ENCODE measurements around the gene B4GALNT4.
"Not testable (repeated sequence)": the region's sequence is repeated elsewhere in the genome, so short reads cannot be mapped to it uniquely, and the experiment has no call there.

Gene B4GALNT4

GRCh38 chr11:409008-409599, 39.8 kb downstream of the B4GALNT4 start:
- DNase-seq, result no peak

DNA sequence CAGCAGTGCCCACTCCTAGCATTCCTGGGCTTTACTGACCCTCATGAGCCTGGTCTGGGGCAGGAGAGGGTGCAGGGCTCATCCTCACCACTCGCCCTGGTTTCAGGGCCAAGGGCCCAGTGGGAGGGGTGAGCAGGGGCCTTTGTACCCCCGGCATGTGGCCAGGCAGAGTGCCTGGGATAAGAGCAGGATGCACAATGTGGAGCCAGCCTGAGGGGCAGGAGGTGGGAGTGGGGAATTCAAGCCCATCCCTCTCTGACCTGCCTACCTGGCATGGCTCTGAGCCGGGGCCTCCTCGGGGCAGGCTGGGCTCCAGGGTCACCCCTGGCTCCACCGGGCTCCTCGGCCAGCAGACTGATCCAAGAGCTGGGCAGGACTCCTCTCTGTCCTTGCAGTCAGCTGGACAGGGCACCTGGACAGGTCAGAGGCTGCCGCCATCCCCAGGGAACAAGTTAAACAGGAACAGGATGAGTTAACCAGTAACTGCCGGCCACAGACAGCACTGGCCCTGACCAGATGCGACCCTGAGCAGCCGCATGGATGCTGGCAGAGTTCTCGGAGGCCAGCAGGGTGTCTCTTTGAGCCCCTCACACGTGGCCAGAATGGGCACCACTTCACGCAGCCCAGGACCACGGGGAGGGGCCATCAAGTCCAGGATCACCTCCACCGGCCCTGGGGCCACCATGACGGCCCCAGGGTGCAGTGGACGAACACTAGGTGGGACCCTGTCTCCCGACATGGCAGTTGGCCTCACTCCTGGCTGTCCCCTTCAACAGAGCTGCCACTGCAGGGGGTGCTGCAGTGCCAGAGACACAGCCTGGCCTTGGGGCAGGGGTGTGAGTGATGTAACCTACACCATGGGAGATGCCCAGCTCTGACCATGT, 40.5 kb downstream of the B4GALNT4 start:
- no peak for DNase-seq

DNA sequence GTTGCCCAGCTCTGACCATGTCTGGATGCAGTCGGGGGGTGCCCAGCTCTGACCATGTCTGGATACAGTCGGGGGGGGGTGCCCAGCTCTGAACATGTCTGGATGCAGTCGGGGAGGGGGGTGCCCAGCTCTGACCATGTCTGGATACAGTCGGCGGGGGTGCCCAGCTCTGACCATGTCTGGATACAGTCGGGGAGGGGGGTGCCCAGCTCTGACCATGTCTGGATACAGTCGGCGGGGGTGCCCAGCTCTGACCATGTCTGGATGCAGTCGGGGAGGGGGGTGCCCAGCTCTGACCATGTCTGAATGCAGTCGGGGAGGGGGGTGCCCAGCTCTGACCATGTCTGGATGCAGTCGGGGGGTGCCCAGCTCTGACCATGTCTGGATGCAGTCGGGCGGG, 41.4 kb downstream of the B4GALNT4 start:
- not testable (repeated sequence) for DNase-seq

GRCh38 chr11:411520-411919, 42.2 kb downstream of the B4GALNT4 start:
- DNase-seq, result not testable (repeated sequence)

DNA sequence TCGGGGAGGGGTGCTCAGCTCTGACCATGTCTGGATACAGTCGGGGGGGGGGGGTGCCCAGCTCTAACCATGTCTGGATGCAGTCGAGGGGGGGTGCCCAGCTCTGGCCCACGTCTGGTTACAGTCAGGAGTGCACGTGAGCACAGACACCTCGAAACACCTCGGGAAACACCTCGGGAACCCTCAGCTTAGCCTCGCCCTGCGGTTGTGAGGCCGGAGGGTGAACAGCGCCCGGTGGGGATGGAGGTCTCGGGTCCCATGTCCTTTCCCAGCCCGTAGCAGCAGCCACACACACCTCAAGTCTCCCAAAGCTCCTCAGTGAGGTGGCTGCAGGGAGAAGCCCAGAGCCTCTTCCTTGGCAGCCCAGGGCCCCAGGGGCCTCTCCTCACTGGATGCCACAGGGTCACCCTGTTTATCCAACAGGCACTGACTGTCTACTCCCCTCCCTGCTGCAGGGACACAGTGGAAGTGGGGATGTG, 43.4 kb downstream of the B4GALNT4 start:
- DNase-seq, result no peak

GRCh38 chr11:413120-414081, 44.1 kb downstream of the B4GALNT4 start:
- peak; percentile 1 for DNase-seq

DNA sequence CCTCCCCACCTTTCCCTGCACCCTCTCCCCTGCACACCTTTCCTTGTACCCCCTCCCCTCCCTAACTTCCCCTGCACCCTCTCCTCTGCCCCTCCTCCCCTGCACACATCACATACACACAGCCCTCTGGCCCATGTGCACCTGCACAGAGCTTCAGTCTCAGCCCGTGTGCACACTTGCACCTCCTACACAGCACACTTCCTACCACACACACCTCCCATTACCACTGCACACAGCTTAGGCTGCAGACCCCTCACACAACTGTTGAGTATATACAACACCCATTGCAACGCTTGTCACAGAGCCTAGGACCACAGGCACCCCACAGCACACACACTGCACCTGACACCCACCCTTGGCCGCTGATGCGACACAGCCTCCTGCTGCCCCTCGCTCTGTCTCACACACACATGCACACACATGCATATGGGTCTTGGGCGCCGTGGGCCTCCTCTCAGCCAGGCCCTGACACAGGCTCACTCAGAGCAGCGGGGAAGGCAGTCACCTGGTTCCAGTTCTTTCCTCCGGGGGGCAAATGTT, 45.1 kb downstream of the B4GALNT4 start:
- no peak for DNase-seq

DNA sequence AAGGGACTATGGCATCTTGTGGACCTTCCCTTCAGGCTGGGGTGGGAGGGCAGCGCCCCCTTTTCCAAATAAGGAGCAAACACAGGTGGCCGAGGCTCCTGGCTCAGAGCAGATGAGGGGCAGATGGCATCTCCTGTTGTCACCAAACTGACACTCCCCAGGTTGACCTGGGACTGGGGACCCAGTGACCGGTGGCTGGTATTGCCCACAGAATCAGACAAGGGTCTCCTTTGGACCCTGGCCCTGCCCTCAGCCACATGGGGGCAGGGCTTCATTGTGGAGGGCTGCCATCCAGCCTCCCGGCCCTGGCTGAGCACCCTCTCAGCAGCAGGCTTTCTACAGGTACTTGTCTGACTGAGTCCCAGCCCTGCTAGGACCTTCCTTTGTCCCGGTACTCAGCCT, 46.3 kb downstream of the B4GALNT4 start:
- DNase-seq, result no peak

DNA sequence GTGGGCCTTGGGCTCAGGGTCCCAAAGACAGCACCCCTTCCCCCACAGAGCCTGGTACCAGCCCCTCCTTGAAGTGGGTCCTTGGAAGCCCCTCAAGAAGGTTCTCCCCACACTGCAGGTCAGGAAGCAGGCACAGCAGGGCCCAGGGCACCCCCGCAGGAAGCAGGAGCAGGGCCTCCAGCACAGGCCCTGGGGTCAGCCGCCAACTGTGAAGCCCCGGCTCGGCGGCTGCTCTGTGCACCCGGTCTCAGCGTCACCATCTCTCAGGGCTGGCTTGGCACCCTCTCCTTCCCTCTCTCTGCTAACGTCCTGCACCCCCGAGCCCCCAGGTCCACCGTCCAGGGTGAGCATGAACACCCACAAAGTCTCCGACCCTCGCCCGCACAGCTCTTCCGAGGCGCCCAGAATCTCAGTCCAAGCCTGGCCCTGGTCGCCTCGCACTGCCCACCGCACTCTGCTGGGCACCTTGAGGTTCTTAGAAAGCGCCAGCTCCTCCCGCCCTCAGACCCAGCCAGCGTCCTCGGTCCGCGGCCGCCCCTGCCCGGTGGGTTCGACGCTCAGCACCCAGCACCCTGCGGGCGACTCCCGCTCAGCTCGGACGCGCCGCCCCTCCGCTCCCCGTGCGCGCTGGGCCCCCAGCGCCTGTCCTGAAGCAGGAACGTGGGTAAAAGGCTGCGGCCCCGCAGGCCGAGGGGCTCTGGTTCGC, 46.9 kb downstream of the B4GALNT4 start:
- peak; percentile 33 for DNase-seq

GRCh38 chr11:416757-417621, 47.7 kb downstream of the B4GALNT4 start:
- DNase-seq, result peak; percentile 34

- DNase-seq, result peak; percentile 14
Observed at GRCh38 chr11:417652-418342, 48.5 kb downstream of the B4GALNT4 start.

DNA sequence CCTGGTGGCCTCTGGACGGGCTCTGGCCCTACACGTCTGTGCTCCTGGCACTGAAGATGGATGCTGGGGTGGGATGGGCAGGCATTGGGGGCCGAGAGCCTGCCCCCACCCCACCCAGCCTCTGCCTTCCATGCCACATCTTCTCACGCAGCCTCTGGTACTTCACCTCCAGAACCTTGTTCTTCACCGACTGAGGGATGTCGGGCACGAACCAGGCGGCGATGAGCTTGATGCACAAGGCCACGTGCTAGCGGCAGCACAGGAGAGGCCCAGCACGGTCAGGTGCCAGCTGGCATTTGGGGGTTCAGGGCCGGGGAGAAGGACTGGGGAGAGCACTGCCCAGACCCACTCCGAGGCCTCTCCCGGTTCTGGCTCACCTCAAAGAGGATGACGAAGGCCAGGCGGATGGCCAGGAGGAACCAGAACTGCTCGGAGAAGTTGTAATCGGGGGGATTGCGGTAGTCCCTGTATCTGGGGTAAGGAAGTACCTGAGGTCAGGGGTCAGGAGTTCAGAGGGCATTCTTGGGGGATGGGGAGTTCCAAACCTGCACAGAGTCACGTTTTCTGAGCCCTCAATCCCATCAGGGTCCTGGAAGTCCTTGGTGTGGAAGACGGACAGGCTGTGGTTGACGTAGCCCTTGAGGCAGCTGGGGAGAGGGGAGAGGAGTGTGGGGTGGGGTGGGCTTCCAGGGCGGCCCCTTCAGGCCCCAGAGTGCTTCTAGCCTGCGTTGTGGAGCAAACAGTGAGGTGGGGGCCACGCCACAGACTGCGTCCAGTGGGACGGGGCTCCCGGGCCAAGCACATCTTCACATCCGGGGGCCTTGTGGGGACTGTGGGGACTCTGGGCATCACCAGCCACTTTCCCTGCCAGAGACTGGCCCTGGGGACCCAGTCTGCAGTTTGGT, 49.3 kb downstream of the B4GALNT4 start:
- DNase-seq, result peak; percentile 3

- DNase-seq, result peak; percentile 2
Observed at GRCh38 chr11:419248-420005, 50.1 kb downstream of the B4GALNT4 start.

DNA sequence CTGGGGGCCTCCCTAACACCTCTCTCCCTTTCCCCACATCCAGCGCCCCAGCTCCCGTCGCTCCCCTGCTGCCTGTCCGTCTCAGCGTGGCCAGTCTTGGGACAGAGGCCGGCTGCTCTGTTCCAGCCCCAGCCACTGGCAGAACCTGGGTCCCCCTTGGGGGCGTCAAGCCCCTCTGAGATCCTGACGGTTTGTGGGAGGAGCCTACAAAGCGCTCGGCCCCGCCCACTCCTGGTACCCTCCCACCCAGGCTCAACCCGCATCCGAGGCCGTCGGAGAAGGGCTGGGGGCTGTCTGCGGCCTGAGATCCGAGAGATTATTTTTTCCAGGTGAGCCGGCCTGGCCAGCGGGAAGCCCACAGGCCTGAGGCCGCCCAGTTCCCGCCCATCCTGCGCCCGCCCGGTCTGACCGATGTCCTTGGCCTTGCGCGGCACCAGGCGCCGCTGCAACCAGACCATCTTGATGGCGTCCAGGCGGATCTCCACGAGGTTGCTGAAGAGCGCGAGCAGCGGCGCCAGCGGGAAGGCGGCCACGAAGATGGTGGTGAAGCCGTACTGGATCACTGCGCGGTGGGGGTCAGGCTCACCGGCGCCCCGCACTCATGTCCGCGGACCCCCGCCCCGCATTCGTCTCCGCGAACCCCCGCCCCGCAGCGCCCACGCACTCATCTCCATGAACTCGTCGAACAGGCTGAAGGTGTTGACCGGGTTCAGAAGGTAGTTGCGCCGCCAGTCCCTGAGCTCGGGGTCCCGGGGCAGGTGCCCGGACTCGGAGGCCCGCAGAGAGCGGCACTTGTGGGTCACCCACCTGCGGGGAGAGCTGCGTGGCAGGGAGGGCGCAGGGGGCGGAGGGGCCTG, 51.0 kb downstream of the B4GALNT4 start:
- peak; percentile 3 for DNase-seq

GRCh38 chr11:420911-421321, 51.6 kb downstream of the B4GALNT4 start:
- DNase-seq, result peak; percentile 0

- DNase-seq, result peak; percentile 14
Observed at GRCh38 chr11:422249-422656, 53.0 kb downstream of the B4GALNT4 start.

GRCh38 chr11:424232-424631, 54.9 kb downstream of the B4GALNT4 start:
- DNase-seq, result peak; percentile 1
